Caki2 (cell line): ENCODE results near the gene COX5A. TPM values are rescaled to one million over a fixed set of nuclear protein-coding genes. Genes with fewer than 3 reads are reported as not detected.
A peak's percentile ranks its signal among the peaks of the same experiment; 100 is the strongest.
"Not testable (repeated sequence)": the region's sequence is repeated elsewhere in the genome, so short reads cannot be mapped to it uniquely, and the experiment has no call there.

ENCODE experiments used
- DNase-seq: peaks from one replicate; pipeline ENCODE4 v3.0.0-alpha.2; 2015; ENCODE audit warnings: low read depth
- in situ Hi-C: cut with HindIII; loops from 2 replicates; pipeline ENCODE4 v1.10.0; 2016; ENCODE audit warnings: low sequenced_read_pairs, low pct_unique_long_range_greater_than_20kb, mixed read lengths
- total RNA-seq: library from RNA; depleted of rRNA; stranded (reverse); fragments of >200 nt; shearing (Covaris generic); gene quantifications from 2 replicates; pipeline ENCODE4 v1.2.3, GENCODE V29; 2014; ENCODE audit warnings: low replicate concordance

COX5A gene
- total RNA-seq, 1 experiment from 2014 or later = 179 TPM

- in situ Hi-C loops = loop anchor here (25.0 kb wide), 1 partner anchor 320 kb away; no protein-coding TSS in a partner anchor
- peak; percentile 52 for DNase-seq
These were observed 19.7 kb upstream of the COX5A start for GRCh38 chr15:74957476-74958035.

GRCh38 chr15:74956648-74957475 lies 19.0 kb upstream of the COX5A start, which contains the start of gene RPP25:
TSS of gene RPP25 (minus strand) at chr15:74956772. CDS start at chr15:74956583, 189 bp downstream.
- DNase-seq = peak; percentile 78
- in situ Hi-C loops = loop anchor here (25.0 kb wide), 1 partner anchor 320 kb away; no protein-coding TSS in a partner anchor

- no peak for DNase-seq
- in situ Hi-C loops = loop anchor here (25.0 kb wide), 1 partner anchor 319 kb away; no protein-coding TSS in a partner anchor
These were observed 18.1 kb upstream of the COX5A start for GRCh38 chr15:74955796-74956647.

GRCh38 chr15:74955017-74955416 lies 17.1 kb upstream of the COX5A start:
- in situ Hi-C loops = loop anchor here (25.0 kb wide), 1 partner anchor 318 kb away; no protein-coding TSS in a partner anchor
- DNase-seq = no peak

- in situ Hi-C loops = loop anchor here (25.0 kb wide), 1 partner anchor 317 kb away; no protein-coding TSS in a partner anchor
- no peak for DNase-seq
These were observed 16.6 kb upstream of the COX5A start for GRCh38 chr15:74954515-74954914.

- in situ Hi-C loops = loop anchor here (25.0 kb wide), 1 partner anchor 314 kb away; no protein-coding TSS in a partner anchor
These were observed 13.1 kb upstream of the COX5A start for GRCh38 chr15:74951006-74951405.

GRCh38 chr15:74950078-74950908 lies 12.4 kb upstream of the COX5A start:
- in situ Hi-C loops = loop anchor here (25.0 kb wide), 1 partner anchor 313 kb away; no protein-coding TSS in a partner anchor
- DNase-seq = peak; percentile 68

More at GRCh38 chr15:74951006-74951405, 13.1 kb upstream of the COX5A start:
- DNase-seq = no peak

GRCh38 chr15:74937272-74937589 lies 642 bp downstream of the COX5A start:
- in situ Hi-C loops = no loop called here
- DNase-seq = no peak

GRCh38 chr15:74935193-74935592 lies 2.7 kb downstream of the COX5A start:
- in situ Hi-C loops = not testable (repeated sequence)

GRCh38 chr15:74933573-74933972 lies 4.3 kb downstream of the COX5A start:
- in situ Hi-C loops = no loop called here

More at GRCh38 chr15:74935193-74935592, 2.7 kb downstream of the COX5A start:
- DNase-seq = not testable (repeated sequence)

GRCh38 chr15:74928771-74929198 lies 9.1 kb downstream of the COX5A start:
- no peak for DNase-seq
- in situ Hi-C loops = no loop called here

More at GRCh38 chr15:74933573-74933972, 4.3 kb downstream of the COX5A start:
- DNase-seq = no peak

- DNase-seq = no peak
- in situ Hi-C loops = no loop called here
These were observed 13.3 kb downstream of the COX5A start for GRCh38 chr15:74924525-74924924.

GRCh38 chr15:74920456-74920855 lies 17.4 kb downstream of the COX5A start:
- DNase-seq = no peak
- in situ Hi-C loops = no loop called here

- no peak for DNase-seq
- in situ Hi-C loops = no loop called here
These were observed 20.2 kb downstream of the COX5A start for GRCh38 chr15:74917676-74918075.

GRCh38 chr15:74913799-74914198 lies 24.1 kb downstream of the COX5A start:
- in situ Hi-C loops, DNase-seq: not testable (repeated sequence)

GRCh38 chr15:74913041-74913440 lies 24.8 kb downstream of the COX5A start:
- peak; percentile 43 for DNase-seq
- in situ Hi-C loops = no loop called here

GRCh38 chr15:74908635-74909034 lies 29.2 kb downstream of the COX5A start:
- in situ Hi-C loops = no loop called here
- no peak for DNase-seq
